GM12865 (cell line): Measurements from ENCODE around the gene DPP10.

Experiments
- DNase-seq: peaks from one replicate; pipeline ENCODE4 v3.0.0; 2010; ENCODE audit warnings: low read depth
- H3K4me3 ChIP-seq: 2 replicates; pipeline ENCODE4 v1.5.1; 2011; ENCODE audit warnings: mild to moderate bottlenecking, low read depth, low read length, control low read depth
- TF ChIP-seq, protein P1 (sequence below): IDR thresholded peaks from 2 replicates; pipeline ENCODE4 v1.5.1; 2011; ENCODE audit warnings: low read length, control low read depth, low read depth, inconsistent platforms; ENCODE audit not compliant: insufficient read depth; ENCODE audit errors: missing control alignments

Gene DPP10

DNA sequence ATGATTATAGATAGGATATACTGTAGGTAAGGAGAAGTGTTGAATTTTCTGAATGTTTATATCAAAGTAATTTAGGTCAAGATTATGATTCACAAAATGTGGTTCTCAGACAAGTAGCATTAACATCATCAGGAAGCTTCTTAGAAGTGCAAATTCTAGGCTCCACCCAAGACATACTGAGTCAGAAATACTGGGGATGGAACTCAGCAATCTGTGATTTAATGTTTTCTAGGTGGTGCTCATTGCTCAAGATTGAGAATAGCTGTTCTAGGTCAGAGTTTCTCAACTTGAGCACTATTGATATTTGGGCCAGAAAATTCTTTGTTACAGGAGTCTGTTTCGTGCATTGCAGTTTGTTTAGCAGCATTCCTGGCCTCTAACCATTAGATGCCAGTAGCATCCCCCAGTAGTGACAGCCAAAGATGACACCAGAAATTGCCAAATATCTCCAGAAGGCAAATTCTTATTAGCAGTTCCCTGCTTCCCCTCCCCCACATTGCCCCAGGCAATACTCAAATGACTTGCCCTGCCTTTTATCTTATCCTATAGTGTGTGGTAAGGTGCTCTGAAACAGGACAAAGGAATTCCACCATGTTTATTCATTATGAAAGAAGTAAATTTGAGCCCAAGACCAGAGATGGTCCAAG is 1001.2 kb downstream of the DPP10 start:
- H3K4me3 ChIP-seq: no peak overlapping the region
- no peak for DNase-seq
- TF ChIP-seq, protein P1, sequence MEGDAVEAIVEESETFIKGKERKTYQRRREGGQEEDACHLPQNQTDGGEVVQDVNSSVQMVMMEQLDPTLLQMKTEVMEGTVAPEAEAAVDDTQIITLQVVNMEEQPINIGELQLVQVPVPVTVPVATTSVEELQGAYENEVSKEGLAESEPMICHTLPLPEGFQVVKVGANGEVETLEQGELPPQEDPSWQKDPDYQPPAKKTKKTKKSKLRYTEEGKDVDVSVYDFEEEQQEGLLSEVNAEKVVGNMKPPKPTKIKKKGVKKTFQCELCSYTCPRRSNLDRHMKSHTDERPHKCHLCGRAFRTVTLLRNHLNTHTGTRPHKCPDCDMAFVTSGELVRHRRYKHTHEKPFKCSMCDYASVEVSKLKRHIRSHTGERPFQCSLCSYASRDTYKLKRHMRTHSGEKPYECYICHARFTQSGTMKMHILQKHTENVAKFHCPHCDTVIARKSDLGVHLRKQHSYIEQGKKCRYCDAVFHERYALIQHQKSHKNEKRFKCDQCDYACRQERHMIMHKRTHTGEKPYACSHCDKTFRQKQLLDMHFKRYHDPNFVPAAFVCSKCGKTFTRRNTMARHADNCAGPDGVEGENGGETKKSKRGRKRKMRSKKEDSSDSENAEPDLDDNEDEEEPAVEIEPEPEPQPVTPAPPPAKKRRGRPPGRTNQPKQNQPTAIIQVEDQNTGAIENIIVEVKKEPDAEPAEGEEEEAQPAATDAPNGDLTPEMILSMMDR: no peak

DNA sequence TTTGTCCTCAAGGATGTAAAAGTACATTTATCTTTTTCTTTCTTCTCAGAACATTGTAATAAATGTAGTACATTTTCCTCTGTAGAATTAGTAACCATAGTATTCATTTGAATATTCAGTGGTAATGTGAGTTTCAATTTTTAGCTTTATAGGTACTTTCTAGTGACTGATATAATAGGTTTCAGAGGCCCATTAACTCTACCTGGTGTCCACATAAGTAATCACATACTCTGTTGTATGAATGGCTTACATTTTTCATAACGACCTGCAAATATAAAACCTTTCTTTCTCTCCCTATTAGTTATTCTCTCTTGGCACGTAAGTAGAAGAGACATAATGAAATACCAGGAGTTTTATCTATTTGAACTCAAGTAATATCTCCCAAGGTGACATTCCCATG is 1017.6 kb downstream of the DPP10 start:
- TF ChIP-seq, protein P1: no peak
- no peak overlapping the region for H3K4me3 ChIP-seq
- DNase-seq: no peak

GRCh38 chr2:115480741-115481140 is 1038.3 kb downstream of the DPP10 start:
- DNase-seq: no peak
- TF ChIP-seq, protein P1: no peak
- no peak overlapping the region for H3K4me3 ChIP-seq

DNA sequence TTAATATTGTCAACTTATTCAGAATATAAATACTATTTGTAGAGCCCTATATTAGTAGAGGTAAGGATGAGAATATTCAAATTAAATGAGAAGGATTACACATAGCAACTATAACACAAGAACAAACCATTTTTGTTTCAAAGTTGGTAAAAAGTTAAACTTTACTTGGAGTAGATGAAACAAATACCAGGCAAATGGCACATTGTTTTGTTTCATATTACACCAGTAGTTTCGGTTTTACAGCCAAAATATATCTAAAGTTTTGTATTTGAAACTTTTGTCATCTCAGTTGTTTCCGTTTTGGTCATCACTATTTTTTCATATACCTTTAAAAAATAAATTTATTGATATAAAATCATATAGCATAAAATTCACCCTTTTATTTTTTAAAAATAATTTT is 1039.4 kb downstream of the DPP10 start:
- no peak overlapping the region for H3K4me3 ChIP-seq
- DNase-seq: no peak
- TF ChIP-seq, protein P1: no peak

DNA sequence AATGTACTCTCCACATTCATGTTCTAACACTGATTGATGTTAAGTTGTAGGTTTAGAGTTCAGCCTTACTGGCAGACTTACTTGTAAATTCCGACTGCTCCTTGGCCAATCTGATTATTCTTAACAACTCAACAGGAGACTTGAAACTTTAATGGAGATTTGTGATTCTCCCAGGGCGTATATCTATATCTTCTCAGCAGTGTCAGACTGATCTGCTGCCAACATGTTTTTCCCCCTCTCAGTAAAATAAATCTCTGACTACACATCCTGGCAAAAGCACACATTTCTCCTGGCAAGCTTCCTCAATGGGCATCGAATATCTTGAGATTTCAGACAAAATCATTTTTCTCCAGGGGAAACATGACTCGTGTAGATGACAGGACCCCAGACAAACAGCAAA is 1041.2 kb downstream of the DPP10 start:
- DNase-seq: no peak
- H3K4me3 ChIP-seq: no peak overlapping the region
- TF ChIP-seq, protein P1: no peak

DNA sequence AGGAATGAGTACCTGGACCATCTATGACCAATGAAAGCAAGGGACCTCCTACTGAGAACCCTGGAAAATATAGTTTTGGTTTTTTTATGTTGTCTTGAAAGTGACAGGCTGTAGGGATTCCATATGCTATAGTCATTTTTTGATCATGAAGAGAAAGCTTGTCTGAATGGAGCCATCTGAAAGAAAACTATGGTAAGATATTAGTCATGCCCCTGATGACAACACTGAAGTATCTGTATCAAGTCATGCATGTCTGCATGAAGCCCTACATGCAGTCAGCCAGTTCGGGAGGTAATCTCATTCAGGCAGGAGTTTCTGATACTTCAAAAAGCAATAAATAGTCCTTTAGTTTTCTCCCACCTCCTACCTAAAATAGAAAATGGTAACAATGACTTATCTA is 1042.0 kb downstream of the DPP10 start:
- H3K4me3 ChIP-seq: no peak overlapping the region
- no peak for DNase-seq
- TF ChIP-seq, protein P1: no peak

DNA sequence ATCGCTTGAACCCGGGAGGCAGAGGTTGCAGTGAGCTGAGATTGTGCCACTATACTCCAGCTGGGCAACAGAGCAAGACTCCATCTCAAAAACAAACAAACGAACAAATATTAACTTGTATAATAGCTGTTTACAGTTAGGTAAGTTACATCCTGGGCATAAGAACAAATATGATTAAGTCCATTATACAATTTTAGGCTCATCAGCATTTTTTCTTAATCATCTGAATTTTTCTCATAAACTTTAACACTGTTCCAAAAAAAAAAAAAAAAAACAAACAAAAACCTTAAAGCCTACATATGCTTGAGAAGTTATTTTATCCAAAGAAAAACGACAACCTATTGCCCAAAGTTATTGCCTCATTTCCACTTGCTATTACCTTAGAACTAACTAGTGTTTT is 1042.5 kb downstream of the DPP10 start:
- H3K4me3 ChIP-seq: no peak overlapping the region
- TF ChIP-seq, protein P1: no peak
- DNase-seq: no peak
